NCI-H524 (cell line): ENCODE results near the gene RNF4.

Experiments used
- DNase-seq, 2 experiments: peaks; one replicate each; lab custom pipeline; 2025; lab: John Stamatoyannopoulos, UW

The RNF4 gene

DNA sequence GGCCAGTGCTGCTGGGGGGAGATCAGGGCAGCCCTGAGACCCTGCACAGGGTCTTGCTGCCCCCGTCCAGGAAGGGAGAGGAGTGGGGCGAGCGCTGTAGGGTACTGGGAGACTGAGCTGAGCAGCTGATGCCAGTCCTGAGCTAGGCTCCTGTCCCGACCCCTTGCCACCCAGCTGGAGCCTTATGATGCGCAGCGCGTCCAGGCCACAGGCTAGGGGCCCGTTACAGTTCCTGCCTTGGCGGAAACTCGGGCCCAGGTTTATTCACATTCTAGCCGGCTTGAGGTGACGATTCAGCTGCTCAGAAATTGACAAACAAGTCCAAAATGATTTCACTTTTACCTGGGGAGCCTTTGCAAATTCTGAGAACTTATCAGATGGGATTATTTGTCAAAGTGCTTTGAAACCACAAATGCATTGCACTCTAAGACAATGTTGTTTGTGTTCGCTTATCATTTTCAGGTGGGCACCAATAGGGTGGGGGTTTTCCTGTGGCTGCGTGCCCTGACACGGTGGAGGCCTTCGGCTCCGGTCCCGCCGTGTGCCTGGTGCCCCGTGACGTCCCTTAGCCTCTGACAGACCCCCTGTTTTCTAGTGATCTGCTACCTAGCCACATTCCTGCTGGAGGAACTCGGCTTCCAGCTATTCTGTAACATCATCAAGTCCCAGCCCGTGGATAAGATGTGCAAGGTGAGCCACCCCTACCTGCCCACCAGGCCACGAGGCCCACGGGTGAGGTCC lies 31.3 kb upstream of the RNF4 start:
- DNase-seq, result no peak

DNA sequence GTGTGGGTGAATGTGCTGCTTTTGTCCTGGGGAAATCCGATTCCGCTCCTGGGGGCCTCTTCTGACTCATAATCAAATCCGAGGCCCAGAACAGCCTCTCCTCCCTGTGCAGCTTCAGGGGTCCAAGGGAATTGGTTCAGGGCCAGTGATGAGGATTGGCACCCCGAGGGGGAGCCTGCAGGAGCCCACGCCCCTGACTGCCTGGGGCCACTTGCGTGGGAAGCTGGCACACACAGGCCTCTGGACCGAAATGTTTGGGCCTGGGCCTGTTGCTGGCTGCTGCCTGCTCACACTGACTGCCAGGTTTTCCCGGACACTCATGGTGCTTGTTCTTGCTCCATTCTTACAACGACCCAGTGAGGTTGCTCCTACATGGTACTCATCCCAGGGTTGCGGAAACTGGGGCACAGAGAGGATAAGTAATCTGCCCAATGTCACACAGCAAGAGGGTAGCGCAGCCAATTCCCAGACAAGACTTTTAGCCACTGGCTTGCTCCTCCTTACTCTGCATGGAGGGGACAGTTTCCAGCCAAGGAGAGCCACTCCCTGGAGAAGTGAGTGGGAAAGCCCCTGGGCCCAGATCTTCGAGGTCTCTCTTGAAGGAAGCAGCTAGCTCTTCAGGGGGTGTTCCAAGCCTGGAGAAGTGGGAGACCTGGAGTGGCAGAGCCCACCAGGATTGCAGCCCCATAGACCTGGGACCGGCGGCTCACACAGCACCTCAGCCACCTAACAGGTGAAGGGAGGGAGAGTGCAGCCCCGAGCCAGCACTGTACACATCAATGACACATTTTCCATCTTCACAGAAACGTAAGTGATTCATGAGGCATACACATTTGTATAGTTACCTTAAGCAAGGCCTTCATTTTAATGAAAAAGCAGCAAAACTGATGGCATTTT lies 29.8 kb upstream of the RNF4 start:
- no peak for DNase-seq

DNA sequence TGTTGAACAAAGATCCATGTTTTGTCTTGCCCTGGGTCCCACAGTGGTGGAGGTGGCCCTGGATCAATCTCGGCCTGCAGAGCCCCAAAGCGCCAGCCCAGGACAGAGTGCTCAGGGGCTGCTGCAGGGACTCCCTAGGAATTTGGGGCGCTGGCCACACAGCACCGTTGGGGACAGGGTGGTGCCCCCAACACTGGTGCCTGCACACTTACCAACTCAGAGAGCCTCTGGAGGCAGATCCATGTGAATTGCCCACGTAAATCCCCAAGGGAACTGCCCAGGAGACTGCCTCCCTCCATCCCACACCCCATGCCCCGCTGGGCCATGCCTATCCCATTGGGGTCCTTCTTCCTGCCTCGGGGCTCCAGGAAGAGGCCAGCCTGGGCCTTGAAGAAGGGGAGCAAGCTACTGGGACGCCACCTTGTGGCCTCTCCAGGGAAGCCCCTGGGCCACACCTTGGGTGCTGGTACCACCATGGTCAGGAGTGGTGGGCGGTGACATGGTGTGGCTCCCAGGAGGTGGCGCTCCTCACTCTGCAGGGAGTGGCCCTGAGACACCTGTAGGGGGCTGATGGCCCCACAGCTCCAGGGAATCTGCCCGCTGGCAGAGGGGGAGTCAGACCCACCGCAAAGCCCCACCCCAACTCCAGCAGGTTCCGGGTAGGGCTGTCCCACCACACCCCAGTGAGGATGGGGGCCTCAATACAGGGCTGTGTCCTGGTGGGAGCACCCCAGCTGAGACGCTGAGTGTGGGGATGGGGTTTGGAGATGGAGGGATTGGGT lies 27.3 kb upstream of the RNF4 start:
- DNase-seq, result peak; percentile 83 to 91

DNA sequence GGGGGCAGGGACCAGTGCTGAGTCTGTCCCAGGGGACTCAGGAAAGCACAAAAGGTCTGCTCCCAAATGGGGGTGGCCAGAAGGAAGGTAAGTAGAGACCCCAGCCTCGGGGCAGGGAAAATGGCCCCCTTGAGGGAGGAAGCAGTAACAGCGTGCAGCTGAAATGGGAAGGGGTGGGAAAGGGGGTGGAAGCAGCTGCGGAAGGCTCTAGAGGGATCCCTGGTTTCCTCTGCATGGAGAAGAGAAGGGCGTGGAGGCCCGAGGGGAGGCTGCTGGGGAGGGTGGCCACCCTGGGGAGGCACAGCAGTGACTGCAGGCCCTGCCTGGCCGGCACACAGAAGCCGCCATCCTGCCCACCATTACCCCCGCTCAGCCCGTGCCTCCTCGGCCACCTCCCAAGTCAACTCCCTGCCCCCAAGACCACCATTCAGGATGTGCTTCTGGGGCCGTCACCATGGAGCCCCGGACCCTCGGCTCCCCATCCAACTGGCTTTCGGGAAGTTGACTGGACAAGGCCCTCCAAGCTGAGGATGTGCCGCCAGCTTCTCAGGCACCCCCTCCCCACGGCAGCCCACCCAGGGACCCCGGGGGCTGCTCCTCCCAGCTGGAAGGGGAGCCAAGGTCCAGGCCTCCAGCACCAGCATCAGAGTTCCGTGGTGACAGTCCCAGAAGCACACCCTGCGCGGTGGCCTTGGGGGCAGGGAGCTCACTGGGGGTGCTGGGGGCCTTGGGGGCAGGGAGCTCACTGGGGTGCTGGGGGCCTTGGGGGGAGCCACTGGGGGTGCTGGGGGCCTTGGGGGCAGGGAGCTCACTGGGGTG lies 26.5 kb upstream of the RNF4 start:
- DNase-seq, result no peak

DNA sequence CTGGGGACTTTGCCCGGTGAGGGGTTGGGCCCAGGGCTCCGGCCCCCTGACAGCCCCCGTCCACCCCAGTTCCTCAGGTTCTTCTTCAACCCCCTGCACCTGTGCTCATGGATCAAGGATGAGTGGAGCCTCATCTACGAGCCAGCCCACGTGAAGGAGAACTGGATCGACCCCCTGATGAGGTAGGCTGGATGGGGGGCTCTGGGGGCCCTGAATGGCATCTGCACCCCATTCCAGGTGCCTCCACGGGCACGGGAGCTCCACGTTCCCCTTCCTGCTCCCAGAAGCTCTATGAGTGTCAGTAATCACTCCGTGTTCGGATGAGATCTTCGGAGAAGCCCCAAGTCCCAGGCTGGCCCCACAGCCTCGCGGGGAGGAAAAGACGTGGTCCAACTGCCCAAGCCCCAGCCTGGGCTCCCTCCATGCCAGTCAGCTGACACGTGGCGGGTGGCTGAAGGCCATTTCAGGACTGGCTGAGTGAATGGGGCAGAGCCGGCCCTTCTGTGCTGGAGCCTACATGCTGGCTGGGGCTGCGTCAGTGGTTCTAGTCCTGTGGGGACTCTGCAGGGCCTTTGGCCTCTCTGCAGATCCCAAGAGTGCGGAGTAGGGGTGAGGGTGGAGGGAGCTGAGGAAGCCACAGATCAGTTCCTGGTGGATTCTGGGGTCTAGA lies 25.7 kb upstream of the RNF4 start:
- DNase-seq, result no peak

DNA sequence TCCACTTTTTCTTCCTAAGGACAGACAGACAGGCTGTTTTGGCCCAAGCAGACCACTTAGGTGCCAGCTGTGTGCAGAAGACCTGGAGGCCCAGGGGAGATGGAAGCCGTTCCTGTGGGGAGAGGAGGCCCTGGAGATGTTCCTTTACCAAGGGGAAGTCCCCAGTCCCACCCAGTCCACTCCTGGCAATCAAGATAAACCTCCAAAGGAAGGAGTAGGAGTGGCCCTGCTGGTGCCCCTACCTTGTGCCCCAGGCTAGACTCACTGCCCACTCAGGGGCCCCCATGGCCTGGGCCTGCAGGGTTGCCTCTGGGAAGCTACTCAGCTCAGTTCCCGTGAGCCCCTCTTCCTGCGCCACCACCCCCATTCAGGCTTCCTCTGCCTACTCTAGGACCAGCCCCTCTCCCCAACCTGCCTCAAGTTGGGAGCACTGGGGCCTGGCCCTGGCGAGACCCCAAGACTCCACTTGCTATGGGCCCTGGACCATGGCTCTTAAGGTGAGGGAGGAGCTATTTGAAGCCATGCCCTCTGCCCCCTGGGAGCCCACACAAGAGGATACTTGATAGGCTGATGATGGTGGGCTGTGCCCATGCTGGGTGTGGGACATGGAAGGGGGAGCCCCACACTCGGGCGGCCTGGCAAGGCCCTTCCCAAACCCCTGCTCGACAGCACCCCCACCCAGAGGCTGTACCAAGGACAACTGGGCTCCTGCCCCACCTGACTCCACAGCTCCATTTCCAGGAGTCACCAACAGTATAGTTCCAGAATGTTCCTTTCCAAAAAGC lies 24.8 kb upstream of the RNF4 start:
- no peak for DNase-seq

DNA sequence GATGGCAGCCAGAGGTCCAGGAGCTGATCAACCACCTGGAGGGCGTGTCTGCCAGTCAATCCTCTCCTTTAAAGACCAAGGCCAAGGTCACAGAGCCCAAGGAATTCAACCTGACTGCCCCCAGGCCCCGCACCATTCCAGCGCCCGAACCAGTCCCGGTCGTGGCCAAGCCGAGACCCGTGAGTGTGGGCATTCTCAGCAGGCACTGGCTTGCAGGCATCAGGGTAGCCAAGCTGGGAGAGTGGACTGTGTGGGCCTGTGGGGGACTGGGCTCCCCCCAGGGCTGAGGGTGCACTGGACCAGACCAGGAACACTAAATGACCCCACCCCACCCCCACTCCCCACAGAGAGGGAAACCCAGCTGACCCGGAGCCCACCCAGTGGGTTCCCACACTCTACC lies 23.8 kb upstream of the RNF4 start:
- no peak for DNase-seq

DNA sequence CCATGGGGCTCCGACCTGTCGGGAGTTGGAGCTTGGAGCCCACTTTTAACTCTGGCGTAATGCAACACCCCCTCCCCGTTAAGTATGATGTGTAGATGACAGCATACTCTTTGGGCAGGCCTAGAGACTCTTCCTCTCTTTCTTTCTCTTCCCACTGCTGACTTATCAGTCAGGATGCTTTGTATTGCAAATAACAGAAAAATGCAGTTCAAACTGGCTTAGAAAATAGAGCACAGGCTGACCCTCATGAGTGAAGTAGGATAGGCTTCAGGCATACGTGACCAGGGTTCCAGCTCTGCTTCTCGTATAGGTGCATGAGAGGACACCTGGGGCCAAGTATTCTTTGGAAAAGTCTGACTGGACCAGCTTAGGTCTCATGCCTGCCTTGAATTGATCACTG lies 23.3 kb upstream of the RNF4 start:
- DNase-seq, result no peak

DNA sequence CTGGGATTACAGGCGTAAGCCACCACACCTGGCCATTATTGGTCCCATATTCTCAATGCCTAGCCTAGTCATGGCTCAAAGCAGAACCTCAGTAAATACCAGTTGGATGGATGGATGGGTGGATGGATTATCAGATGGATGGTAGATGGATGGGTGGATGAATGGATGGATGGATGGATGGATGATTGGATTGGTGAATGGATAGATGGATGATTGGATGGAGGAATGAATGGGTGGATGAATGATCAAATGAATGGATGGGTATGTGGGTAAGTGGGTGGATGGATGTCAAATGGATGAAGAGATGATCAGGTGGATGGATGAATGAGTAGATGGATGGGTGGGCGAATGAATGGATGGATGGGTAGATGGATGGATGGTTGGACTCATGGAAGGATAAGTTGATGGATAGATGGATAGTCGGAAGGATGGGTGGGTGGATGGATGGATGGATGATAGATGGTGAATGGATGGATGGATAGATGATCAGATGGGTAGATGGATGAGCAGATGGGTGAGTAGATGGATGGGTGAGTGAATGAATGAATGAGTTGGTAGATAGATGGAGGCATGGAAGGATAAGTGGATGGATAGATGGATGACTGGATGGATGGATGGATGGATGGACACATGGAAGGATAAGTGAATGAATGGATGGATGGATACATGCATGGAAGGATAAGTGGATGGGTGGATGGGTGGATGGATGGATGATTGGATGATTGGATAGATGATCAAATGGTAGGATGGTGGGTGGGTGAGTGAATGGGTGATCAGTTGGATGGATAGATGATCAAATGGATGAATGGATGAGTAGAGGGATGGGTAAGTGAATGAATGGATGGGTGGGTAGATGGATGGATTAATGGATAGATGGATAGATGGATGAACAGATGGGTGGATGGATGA lies 22.0 kb upstream of the RNF4 start:
- DNase-seq, result no peak

DNA sequence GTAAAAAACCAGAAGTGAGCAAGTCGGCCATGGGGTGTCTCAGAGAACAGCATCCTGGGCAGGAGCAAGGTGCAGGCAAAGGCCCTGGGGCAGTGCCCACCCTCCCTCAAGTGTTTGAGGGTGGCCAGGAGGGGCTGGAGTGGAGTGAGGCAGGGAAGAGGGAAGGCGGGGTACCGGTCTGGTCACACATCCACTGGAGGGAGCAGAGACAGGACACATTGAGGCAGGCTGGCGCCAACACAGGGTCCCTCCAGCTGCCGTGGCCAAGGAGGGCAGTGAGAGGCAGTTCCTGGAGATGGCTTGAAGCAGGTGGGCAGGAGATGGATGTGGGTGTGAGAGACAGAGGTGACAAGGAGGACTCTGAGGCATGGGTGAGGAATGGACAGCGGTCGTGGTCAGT lies 20.3 kb upstream of the RNF4 start:
- DNase-seq, result no peak

DNA sequence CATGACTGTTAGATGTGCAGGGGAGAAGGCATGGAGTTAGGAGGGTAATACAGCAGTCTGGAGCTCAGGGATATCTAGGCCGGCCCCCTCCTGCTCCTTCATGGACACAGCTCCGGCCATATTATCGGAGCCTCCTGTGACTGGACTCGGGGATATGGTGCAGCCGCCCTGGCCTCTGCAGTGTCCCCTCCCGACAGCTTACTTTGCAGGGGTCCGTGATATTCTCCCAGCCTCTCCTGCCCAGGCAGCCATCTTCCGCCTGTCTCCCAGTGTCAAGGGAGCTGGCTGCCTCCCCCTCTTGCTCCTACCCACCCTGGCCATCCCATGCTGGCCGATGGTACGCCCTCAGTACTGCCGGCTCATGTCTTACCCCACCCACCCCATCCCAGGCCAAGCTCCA lies 19.9 kb upstream of the RNF4 start:
- DNase-seq, result no peak

DNA sequence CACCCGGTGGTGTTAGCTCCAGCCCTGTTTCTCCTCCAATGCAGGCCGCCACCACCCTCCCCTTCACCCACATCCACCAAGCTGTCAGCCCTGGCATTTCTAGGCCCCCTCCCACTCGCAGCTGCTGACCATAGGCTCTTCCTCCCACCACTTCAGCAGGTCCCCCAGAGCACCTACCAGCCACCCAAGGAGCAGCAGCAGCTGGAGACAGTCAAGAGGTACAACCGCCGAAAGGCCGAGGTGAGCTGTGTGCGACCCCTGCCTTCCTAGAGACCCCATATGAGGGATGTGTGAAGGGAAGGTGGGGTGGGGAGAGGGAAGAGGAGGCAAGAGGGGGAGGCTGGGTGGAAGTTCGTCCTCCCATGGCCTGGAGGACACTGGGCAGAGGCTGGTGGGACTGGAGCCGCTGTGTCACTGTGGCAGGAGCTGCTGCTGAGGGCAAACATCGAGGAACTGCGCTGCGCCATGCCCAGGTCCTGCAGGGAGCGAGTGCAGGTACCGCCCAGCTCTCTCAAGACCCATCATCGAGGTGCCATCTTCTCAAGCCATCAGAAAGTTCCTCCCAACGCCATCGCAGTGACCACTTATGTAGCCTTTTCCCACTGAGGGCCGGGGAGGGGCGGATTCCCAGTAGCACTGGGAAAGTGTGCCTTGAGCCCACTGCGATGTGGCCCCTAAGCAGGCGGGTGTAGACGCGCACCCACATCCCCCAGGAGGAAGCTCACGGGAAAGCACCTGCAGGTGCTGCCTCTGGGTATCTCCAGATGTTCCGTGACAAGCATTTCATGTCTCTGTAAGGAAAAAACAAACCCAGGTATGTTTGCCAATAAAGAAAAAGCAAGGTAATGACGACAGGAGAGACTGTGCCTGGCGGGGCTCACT lies 19.2 kb upstream of the RNF4 start:
- no peak for DNase-seq

DNA sequence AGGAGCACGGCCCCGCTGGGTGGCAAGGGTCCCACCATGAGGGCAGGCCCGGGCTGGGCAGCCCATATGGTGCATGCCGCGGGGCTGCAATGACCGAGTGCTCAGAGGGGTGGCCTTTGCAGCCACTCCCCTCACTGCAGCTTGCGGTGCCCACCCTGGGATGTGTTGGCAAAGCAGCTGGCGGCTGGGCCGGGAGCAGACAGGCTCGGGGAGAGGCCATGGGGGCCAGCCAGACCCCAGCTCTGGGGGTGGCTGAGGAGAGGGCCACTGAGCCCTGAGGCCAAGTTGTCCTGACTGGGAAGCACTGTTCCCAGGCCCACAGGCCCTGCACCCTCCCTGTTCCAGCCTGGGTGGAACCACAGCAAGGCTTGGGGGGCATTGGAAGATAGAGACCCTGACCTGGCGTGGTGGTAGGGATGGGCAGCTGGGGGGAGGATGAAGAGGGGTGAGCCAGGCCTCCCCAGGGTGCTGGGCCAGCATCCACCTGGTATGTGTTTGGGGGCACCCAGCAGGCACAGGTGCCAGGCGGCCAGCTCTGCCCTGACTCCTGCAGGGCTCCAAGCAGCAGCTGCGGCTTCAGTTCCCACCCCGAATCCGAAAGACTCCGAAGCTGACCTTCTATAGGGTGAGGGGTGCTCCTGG lies 18.4 kb upstream of the RNF4 start:
- no peak for DNase-seq

DNA sequence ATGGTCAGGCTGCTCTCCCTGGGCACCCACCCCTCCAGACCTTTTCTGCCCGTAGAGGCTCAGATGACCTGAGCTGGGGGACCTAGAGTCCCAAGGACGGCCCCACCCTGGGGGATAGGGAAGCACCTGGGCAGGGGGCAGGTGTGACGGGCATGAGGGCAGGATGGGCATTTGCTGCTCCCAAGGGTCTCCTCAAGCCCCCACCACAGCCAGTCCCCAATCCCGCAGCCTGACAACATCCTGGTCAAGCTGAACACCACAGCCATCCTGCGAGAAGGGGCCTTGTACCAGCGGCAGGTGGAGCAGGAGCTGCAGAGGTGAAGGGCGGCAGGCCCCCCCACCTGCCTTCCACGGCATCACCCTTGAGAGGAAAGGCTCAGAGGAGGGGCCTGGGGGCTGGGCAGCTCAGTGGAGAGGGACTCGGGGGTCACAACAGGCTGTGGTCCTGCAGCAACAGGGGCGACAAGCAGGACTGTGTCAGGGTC lies 17.8 kb upstream of the RNF4 start:
- no peak for DNase-seq

DNA sequence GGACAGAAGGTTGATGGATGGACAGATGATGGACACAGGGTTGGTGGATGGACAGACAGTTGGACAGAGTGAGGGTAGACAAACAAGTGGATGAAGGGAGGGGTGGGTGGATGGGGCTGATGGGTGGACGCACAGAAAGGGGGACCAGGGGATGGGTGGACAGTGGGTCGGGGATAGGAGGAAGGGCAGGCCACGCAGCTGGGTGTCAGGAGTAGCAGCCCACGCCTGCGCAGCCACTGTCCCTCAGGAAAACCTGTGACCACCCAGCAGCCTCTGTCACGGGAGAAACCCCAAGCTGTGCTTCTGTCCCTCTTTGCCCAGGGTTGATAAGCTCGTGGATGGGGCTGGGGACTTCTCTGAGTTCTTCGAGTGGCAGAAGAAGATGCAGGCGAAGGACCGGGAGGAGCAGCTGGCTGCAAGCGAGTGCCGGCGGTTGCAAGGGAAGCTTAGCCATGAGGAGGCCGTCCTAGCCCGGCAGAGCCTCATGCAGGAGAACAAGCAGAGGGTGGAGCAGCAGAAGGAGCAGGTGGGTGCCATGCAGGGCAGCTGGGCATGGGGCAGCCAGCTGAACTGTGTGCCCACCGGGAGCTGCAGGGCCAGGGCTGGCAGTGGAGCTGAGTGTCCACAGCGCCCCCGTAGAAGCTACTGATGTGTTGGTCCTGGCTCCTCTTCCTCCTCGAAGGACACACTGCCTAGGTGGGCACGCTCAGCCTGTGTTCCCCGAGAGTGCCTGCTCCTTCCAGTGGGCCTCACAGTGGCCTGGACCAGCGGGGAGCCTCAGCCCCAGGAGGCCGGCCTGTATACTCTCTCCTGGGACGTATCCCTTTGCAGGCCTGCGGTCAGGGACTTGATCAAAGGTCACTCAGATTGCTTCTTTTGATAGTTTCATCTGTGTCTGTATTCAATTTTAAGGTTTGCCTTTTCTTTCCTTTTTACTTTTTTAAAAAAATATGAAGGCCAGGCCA lies 16.8 kb upstream of the RNF4 start:
- DNase-seq, result no peak
